Sigmoid colon (tissue), 3 donors: Measurements from ENCODE around the gene FAM234A.

Source experiments
- CTCF ChIP-seq, 4 experiments: fragments of 450-650 bp in 3 of 4; fragments of 200-600 bp in 1 of 4; IDR thresholded peaks; one replicate each; pipeline ENCODE4 v1.5.1; 2016 to 2019; ENCODE audit warnings: antibody characterized with exemption in 4 of 4, mild to moderate bottlenecking in 3 of 4, moderate library complexity in 2 of 4
- POLR2A ChIP-seq, 2 donors: fragments of 450-650 bp; IDR thresholded peaks; one replicate each; pipeline ENCODE4 v1.6.1; 2016; ENCODE audit warnings: antibody characterized with exemption in 2 of 2, mild to moderate bottlenecking in 2 of 2, moderate library complexity in 2 of 2

- TF ChIP-seq CTCF (IDR thresholded peaks at IDR 0.05) (no peak), POLR2A (IDR thresholded peaks at IDR 0.05) (no peak)
Observed at GRCh38 chr16:194516-194915, 40.1 kb upstream of the FAM234A start.
